Measurements from ENCODE around the gene NUDT8.
"Not testable (repeated sequence)": the region's sequence is repeated elsewhere in the genome, so short reads cannot be mapped to it uniquely, and the experiment has no call there.

GRCh38 chr11:67659651-67660165 is 30.0 kb upstream of the NUDT8 start:
- TF ChIP-seq PATZ1 (CRISPR knock-in tag; IDR thresholded peaks at IDR 0.05; ENCODE audit: borderline replicate concordance); TOX (CRISPR knock-in tag; IDR thresholded peaks at IDR 0.05; ENCODE audit: borderline replicate concordance); CSRNP3 (CRISPR knock-in tag; IDR thresholded peaks at IDR 0.05); CREB5 (CRISPR knock-in tag; IDR thresholded peaks at IDR 0.05; ENCODE audit: low read depth); RARB (CRISPR knock-in tag; IDR thresholded peaks at IDR 0.05); ZFP3 (CRISPR knock-in tag; IDR thresholded peaks at IDR 0.05); ZNF8 (CRISPR knock-in tag; IDR thresholded peaks at IDR 0.05); BACH2 (CRISPR knock-in tag; IDR thresholded peaks at IDR 0.05; ENCODE audit: borderline replicate concordance); POU6F1 (CRISPR knock-in tag; IDR thresholded peaks at IDR 0.05; ENCODE audit: borderline replicate concordance, low read depth); GLIS3 (CRISPR knock-in tag; IDR thresholded peaks at IDR 0.05); ZNF565 (CRISPR knock-in tag; conservative IDR thresholded peaks at IDR 0.05; ENCODE audit: low read depth); ZNF70 (CRISPR knock-in tag; IDR thresholded peaks at IDR 0.05); TCF4 (CRISPR knock-in tag; IDR thresholded peaks at IDR 0.05; ENCODE audit: borderline replicate concordance): not testable (repeated sequence)

All from SK-N-SH treated with all-trans-retinoic acid at 6 μM for 48 hours (cell line).